Neural crest cell (in vitro differentiated cells): Measurements from ENCODE around the gene PHF2. TPM values are rescaled to one million over a fixed set of nuclear protein-coding genes. Genes with fewer than 3 reads are reported as not detected.

Source experiments
- DNase-seq: peaks from one replicate; pipeline ENCODE4 v3.0.0; 2021; ENCODE audit warnings: low read depth, mixed read lengths, low spot score
- H3K27ac Mint-ChIP-seq: one replicate; pipeline ENCODE4 v1.8.0; 2021; ENCODE audit warnings: mild to moderate bottlenecking, mixed read lengths; ENCODE audit not compliant: unreplicated experiment
- H3K27me3 Mint-ChIP-seq: 2 replicates; pipeline ENCODE4 v1.8.0; 2021; ENCODE audit warnings: low read depth, mild to moderate bottlenecking, mixed read lengths
- H3K36me3 Mint-ChIP-seq: 2 replicates; pipeline ENCODE4 v1.8.0; 2021; ENCODE audit warnings: low read depth, mild to moderate bottlenecking, mixed read lengths
- H3K4me1 Mint-ChIP-seq: 2 replicates; pipeline ENCODE4 v1.8.0; 2021; ENCODE audit warnings: mixed read lengths
- H3K4me3 Mint-ChIP-seq: one replicate; pipeline ENCODE4 v1.8.0; 2021; ENCODE audit warnings: mild to moderate bottlenecking, mixed read lengths
- H3K9me3 Mint-ChIP-seq: 2 replicates; pipeline ENCODE4 v1.8.0; 2021; ENCODE audit warnings: mixed read lengths
- total RNA-seq: library from RNA; stranded (reverse); gene quantifications from 2 replicates; pipeline ENCODE4 v1.2.1, GENCODE V29; 2021
- TF ChIP-seq, protein P1 (sequence below): fragments of 200-600 bp; sonication (generic); conservative IDR thresholded peaks from 2 replicates; pipeline ENCODE4 v1.5.0; 2021; ENCODE audit warnings: antibody characterized with exemption, mild to moderate bottlenecking

The PHF2 gene
- total RNA-seq, 1 donor from 2014 or later, result 34.4 TPM

DNA sequence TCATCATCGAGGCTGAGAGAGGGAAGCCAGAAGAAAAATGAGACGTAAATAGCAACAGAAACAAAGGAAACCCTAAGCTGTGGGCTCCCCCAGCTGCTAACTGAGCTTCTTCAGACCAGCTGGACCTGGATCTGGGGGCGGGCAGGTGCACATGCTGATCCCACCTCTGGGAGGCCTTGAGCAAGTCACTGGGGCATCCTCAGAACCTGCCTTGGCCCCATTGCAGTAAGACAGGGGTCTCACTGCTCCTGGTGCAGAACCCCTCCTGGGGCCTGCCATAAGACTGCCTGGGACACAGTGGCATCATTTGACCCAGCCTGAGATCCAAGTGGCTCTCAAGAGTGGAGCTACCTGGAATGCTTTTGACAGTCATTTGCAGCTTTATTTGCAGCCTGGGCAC is 77.4 kb downstream of the PHF2 start:
- H3K27me3 Mint-ChIP-seq, result no peaks in the 10 kb centered on the region
- TF ChIP-seq, protein P1, sequence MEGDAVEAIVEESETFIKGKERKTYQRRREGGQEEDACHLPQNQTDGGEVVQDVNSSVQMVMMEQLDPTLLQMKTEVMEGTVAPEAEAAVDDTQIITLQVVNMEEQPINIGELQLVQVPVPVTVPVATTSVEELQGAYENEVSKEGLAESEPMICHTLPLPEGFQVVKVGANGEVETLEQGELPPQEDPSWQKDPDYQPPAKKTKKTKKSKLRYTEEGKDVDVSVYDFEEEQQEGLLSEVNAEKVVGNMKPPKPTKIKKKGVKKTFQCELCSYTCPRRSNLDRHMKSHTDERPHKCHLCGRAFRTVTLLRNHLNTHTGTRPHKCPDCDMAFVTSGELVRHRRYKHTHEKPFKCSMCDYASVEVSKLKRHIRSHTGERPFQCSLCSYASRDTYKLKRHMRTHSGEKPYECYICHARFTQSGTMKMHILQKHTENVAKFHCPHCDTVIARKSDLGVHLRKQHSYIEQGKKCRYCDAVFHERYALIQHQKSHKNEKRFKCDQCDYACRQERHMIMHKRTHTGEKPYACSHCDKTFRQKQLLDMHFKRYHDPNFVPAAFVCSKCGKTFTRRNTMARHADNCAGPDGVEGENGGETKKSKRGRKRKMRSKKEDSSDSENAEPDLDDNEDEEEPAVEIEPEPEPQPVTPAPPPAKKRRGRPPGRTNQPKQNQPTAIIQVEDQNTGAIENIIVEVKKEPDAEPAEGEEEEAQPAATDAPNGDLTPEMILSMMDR, result no peak
- H3K36me3 Mint-ChIP-seq, result peaks cover 11% of the 10 kb centered on the region
- no peak for DNase-seq
- H3K4me1 Mint-ChIP-seq, result no peaks in the 10 kb centered on the region
- H3K9me3 Mint-ChIP-seq, result no peaks in the 10 kb centered on the region
- peak overlapping the region; percentile 59 for H3K27ac Mint-ChIP-seq
- H3K4me3 Mint-ChIP-seq, result no peak overlapping the region

DNA sequence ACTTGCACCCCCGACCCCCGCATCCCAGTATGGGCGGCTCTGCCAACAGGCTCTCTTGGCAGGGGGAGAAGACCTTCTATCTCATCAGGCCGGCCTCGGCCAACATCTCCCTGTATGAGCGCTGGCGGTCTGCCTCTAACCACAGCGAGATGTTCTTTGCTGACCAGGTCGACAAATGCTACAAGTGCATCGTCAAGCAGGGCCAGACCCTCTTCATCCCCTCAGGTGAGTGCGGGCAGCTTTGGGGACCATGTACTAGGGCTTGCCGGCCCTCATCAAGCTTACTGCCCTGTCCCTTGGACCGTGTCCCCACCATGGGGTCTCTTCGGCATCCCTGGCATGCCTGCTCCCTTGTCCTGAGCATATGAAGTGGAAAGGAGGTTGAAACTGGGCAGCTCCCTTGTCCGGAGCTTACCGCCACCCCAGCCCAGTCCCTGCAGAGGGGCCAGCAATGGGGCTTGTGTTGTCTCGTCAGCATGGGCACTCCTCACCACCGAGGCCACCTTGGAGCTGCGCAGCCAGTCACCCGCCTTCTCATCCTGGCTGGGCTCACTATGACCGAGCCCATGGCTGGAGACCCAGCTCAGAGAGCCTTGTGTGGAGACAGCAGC is 78.1 kb downstream of the PHF2 start:
- Mint-ChIP-seq H3K36me3 (peaks cover 11% of the 10 kb centered on the region), H3K4me3 (no peak overlapping the region), H3K27me3 (no peaks in the 10 kb centered on the region), H3K27ac (no peak overlapping the region), H3K9me3 (no peaks in the 10 kb centered on the region), H3K4me1 (no peaks in the 10 kb centered on the region)
- TF ChIP-seq, protein P1, result no peak
- DNase-seq, result no peak

DNA sequence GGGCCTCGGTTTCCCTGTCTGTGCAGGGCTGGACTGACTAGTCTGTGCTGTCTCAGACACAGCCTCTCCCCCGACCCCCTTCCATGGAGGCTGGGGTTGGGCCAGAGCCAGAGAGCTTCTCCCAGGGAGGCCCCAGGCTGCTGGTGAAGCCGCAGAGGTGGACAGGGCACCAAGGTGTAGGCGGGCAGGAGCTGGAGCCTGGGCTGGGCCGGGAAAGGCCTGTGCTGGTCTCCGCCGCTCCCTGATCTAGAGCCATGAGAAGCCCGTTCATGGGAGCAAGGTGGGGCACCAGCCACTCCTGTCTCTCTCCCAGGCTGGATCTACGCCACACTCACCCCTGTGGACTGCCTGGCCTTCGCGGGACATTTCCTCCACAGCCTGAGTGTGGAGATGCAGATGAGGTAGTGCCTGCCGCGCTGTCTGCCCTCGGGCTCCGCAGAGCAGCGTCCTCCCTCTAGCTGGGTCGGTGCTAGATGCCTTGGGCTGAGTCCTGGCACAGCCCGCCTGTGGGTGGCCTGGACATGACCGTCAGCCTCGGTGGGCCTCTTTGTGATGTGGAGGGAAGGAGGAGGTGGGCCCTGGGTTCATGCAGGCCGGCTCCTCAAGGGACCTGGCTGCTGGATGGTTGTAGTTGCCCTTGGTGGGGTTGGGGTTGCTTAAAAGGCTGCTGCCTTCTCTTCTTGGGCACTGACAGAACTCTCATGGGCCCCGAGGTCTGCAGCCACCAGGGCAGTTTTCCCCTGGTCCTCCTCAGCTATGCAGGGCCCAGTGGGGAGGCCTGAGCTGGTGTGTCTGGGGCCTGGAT is 79.4 kb downstream of the PHF2 start:
- no peaks in the 10 kb centered on the region for H3K9me3 Mint-ChIP-seq
- H3K27me3 Mint-ChIP-seq, result no peaks in the 10 kb centered on the region
- no peak overlapping the region for H3K27ac Mint-ChIP-seq
- no peak for DNase-seq
- H3K4me3 Mint-ChIP-seq, result no peak overlapping the region
- H3K4me1 Mint-ChIP-seq, result no peaks in the 10 kb centered on the region
- TF ChIP-seq, protein P1, result no peak
- peaks cover 15% of the 10 kb centered on the region for H3K36me3 Mint-ChIP-seq

DNA sequence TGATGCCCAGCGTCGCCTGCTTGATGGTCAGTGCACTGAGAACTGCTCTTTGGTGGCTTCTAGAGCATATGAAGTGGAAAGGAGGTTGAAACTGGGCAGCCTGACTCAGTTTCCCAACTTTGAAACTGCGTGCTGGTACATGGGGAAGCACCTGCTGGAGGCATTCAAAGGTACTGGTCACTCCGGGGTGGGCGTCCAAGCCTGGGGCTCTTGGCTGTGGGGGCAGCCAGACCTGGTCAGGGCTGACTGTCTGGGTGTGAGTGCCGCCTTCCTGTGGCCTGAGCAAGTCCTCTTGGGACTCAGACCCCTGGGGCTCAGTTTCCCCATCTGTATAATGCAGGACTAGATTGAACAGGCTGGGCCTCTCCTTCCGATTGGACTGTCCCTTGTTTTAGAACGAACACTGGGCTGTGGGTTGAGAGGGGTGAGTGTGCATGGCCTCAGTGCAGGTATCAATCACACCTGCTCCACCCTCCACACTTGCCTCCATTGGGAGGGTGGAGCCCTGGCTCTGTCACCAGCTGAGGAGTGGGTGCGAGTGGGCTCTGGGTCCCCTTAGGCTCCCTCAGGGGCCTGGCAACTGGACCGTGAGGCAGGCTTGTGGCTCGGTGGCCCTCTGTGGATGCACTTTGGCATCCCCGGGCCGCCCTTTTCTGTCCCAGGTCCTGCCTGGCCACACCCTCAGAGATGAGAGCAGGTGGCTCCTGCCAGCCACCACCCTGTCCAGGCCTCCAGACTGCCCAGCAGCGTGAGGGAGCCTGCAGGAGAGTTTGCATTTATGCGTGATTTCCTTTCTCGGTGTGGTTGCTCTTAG is 80.2 kb downstream of the PHF2 start:
- TF ChIP-seq, protein P1, result no peak
- H3K27me3 Mint-ChIP-seq, result no peaks in the 10 kb centered on the region
- H3K36me3 Mint-ChIP-seq, result peaks cover 11% of the 10 kb centered on the region
- H3K4me1 Mint-ChIP-seq, result no peaks in the 10 kb centered on the region
- H3K4me3 Mint-ChIP-seq, result no peak overlapping the region
- DNase-seq, result no peak
- H3K9me3 Mint-ChIP-seq, result no peaks in the 10 kb centered on the region
- H3K27ac Mint-ChIP-seq, result no peak overlapping the region

DNA sequence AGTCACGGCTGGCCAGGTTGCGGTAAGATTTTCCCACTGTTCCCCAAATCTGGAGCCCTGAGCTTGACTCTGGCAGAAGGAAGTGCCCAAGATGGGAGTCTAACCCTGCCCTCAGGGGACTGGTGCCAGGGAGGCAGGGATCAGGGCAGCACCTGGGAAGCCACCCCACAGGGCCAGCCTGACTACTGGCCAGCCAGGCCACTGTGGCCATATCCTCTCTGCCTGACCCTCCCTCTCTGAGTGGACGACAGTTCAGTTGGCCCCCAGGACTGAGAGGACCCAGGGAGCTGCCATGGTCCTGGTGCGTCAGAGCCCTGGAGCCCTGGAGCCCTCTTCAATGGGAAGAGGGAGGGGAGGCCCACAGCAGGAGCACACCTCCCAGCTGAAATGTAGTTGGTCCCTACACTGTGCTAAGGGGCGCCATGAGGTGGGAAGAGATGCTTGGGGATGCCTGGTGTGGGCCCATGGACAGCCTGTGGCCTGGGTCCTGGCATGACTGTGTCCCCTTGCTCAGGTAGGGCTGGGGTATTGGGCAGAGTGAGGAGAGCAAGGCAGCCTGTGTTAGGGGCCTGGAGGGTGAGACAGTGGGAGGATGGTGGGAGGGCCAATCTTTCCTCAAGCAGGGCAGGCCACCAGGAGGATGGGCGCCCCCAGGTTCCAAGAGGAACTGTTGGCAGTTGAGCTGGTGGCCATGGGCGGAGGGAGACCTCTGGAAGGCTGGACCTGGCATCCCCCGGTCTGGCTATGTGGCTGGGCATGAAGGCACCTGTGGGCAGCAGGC is 81.1 kb downstream of the PHF2 start:
- no peaks in the 10 kb centered on the region for H3K27me3 Mint-ChIP-seq

More for the DNA sequence above, 81.1 kb downstream of the PHF2 start:
- TF ChIP-seq, protein P1, result no peak
- Mint-ChIP-seq H3K9me3 (no peaks in the 10 kb centered on the region), H3K4me1 (no peaks in the 10 kb centered on the region), H3K4me3 (no peak overlapping the region), H3K27ac (no peak overlapping the region), H3K36me3 (peaks cover 7% of the 10 kb centered on the region)
- no peak for DNase-seq
